ENCODE measurements around the gene BLVRB. TPM values are rescaled to one million over a fixed set of nuclear protein-coding genes. Genes with fewer than 3 reads are reported as not detected.
"Not testable (repeated sequence)": the region's sequence is repeated elsewhere in the genome, so short reads cannot be mapped to it uniquely, and the experiment has no call there.

Gene BLVRB
- polyA plus RNA-seq, 2 of the 4 experiments (the other 2 are of a cell fraction): 202 to 280 TPM

GRCh38 chr19:40457048-40457447 lies 8.5 kb downstream of the BLVRB start:
- peaks cover 4% of the 10 kb centered on the region; the same call in 1 of the 3 replicates for H3K4me1 ChIP-seq
- CTCF ChIA-PET: interaction anchor here (0.6 to 46.6 kb wide), 16 partner anchors 6 to 177 kb away, joined by 3 to 950 read pairs (median 3); partner anchors contain the start of genes BLVRB, PRX and SERTAD1
- no peak for ATAC-seq
- no peak overlapping the region for H3K27ac ChIP-seq
- POLR2A ChIA-PET: interaction anchor here (1.0 to 1.1 kb wide), 2 partner anchors 14 to 31 kb away, joined by 3 to 8 read pairs; no protein-coding TSS in a partner anchor
- 90% methylated on average over 5 of the region's 5 CpGs for WGBS (ENCODE audit: missing lambda C conversion rate)
- no peaks in the 10 kb centered on the region for H3K9me3 ChIP-seq
- no peak overlapping the region for H3K4me2 ChIP-seq
- H3K4me3 ChIP-seq: no peak overlapping the region
- TF ChIP-seq KDM5A (IDR thresholded peaks at IDR 0.05): no peak
- TF ChIP-seq E2F6 (IDR thresholded peaks at IDR 0.05; ENCODE audit: borderline replicate concordance, low read depth): no peak
- no peak for TF ChIP-seq MAFK (IDR thresholded peaks at IDR 0.05; ENCODE audit: partially characterized antibody)
- no peak for TF ChIP-seq RCOR1 (IDR thresholded peaks at IDR 0.05; ENCODE audit: low read depth, low read length)
- TF ChIP-seq TFCP2L1 (CRISPR knock-in tag; IDR thresholded peaks at IDR 0.05): no peak
- TF ChIP-seq, protein P1, sequence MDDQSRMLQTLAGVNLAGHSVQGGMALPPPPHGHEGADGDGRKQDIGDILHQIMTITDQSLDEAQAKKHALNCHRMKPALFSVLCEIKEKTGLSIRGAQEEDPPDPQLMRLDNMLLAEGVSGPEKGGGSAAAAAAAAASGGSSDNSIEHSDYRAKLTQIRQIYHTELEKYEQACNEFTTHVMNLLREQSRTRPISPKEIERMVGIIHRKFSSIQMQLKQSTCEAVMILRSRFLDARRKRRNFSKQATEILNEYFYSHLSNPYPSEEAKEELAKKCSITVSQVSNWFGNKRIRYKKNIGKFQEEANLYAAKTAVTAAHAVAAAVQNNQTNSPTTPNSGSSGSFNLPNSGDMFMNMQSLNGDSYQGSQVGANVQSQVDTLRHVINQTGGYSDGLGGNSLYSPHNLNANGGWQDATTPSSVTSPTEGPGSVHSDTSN (IDR thresholded peaks at IDR 0.05): no peak
- TF ChIP-seq FOXS1 (CRISPR knock-in tag; IDR thresholded peaks at IDR 0.05): no peak
- TF ChIP-seq, protein P2, sequence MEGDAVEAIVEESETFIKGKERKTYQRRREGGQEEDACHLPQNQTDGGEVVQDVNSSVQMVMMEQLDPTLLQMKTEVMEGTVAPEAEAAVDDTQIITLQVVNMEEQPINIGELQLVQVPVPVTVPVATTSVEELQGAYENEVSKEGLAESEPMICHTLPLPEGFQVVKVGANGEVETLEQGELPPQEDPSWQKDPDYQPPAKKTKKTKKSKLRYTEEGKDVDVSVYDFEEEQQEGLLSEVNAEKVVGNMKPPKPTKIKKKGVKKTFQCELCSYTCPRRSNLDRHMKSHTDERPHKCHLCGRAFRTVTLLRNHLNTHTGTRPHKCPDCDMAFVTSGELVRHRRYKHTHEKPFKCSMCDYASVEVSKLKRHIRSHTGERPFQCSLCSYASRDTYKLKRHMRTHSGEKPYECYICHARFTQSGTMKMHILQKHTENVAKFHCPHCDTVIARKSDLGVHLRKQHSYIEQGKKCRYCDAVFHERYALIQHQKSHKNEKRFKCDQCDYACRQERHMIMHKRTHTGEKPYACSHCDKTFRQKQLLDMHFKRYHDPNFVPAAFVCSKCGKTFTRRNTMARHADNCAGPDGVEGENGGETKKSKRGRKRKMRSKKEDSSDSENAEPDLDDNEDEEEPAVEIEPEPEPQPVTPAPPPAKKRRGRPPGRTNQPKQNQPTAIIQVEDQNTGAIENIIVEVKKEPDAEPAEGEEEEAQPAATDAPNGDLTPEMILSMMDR (IDR thresholded peaks at IDR 0.05): no peak
- DNase-seq (ENCODE audit: low read depth in 1 of 2, low spot score in 1 of 2): no peak
- no peak for FAIRE-seq

GRCh38 chr19:40453943-40454342 lies 11.6 kb downstream of the BLVRB start:
- not testable (repeated sequence) for H3K27ac ChIP-seq; ATAC-seq; H3K9me3 ChIP-seq; DNase-seq (ENCODE audit: low read depth in 1 of 2, low spot score in 1 of 2); H3K4me1 ChIP-seq; H3K4me3 ChIP-seq; H3K4me2 ChIP-seq
- ChIA-PET POLR2A (interaction anchor here (0.8 to 2.4 kb wide), 5 partner anchors 9 to 28 kb away, joined by 3 to 13 read pairs (median 4); partner anchors contain the start of genes BLVRB and SERTAD1), CTCF (interaction anchor here (0.9 to 46.6 kb wide), 12 partner anchors 9 to 180 kb away, joined by 3 to 950 read pairs (median 6); partner anchors contain the start of genes BLVRB, PRX, SERTAD1 and SERTAD3)
- FAIRE-seq: peak; percentile 72
- peak in 1 of 2 experiments; percentile 19; a peak in 1 of 4 replicates for TF ChIP-seq CEBPB (IDR thresholded peaks at IDR 0.05)
- WGBS (ENCODE audit: missing lambda C conversion rate): 94% methylated on average over 6 of the region's 6 CpGs

DNA sequence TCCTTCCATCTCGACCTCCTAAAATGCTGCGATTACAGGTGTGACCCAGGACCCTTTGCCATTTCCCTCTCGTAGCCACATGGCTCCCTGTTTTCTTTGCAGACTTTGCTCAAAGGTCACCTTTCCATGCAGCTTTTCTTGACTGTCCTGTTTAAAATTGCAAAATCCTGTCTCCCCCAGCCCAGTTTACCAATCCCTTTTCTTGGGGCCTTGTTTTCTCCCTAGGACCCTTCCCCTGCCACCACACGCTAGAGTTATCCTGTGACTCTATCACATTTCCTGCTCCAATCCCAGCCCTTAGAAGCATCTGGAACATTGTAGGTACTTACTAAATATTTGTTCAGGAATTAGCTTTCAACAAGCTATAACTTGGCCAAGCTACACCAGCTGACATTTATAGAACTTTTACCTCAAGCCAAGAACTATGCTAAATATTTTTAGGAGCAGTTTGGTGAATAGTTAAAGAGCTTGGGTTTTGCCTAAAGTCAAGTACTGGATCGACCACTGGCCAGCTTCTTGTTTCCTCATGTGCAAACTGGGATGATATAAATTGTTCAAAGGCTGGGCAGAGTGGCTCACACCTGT lies 12.3 kb downstream of the BLVRB start:
- POLR2A ChIA-PET: interaction anchor here (0.6 to 2.5 kb wide), 7 partner anchors 8 to 148 kb away, joined by 3 to 13 read pairs (median 4); partner anchors contain the start of genes BLVRB and SERTAD1
- no peaks in the 10 kb centered on the region for H3K9me3 ChIP-seq
- DNase-seq (ENCODE audit: low read depth in 1 of 2, low spot score in 1 of 2) (no peak), ATAC-seq (no peak), FAIRE-seq (peak; percentile 97)
- H3K4me2 ChIP-seq: no peak overlapping the region
- no peak overlapping the region for H3K27ac ChIP-seq
- H3K4me3 ChIP-seq: no peak overlapping the region
- no peaks in the 10 kb centered on the region for H3K4me1 ChIP-seq
- CTCF ChIA-PET: interaction anchor here (0.9 to 46.6 kb wide), 13 partner anchors 8 to 181 kb away, joined by 3 to 950 read pairs (median 6); partner anchors contain the start of genes BLVRB, PRX, SERTAD1 and SERTAD3
- 94% methylated on average over 5 of the region's 5 CpGs for WGBS (ENCODE audit: missing lambda C conversion rate)
- TF ChIP-seq RARB (CRISPR knock-in tag; IDR thresholded peaks at IDR 0.05): no peak
- TF ChIP-seq HMGXB4 (CRISPR knock-in tag; IDR thresholded peaks at IDR 0.05; ENCODE audit: borderline replicate concordance): no peak
- TF ChIP-seq, protein P3, sequence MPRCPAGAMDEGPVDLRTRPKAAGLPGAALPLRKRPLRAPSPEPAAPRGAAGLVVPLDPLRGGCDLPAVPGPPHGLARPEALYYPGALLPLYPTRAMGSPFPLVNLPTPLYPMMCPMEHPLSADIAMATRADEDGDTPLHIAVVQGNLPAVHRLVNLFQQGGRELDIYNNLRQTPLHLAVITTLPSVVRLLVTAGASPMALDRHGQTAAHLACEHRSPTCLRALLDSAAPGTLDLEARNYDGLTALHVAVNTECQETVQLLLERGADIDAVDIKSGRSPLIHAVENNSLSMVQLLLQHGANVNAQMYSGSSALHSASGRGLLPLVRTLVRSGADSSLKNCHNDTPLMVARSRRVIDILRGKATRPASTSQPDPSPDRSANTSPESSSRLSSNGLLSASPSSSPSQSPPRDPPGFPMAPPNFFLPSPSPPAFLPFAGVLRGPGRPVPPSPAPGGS (IDR thresholded peaks at IDR 0.05): no peak
- no peak for TF ChIP-seq CBX2 (IDR thresholded peaks at IDR 0.05; ENCODE audit: borderline replicate concordance, low read depth)
- TF ChIP-seq ZC3H11A (IDR thresholded peaks at IDR 0.05): no peak
- no peak for TF ChIP-seq HOXB5 (CRISPR knock-in tag; IDR thresholded peaks at IDR 0.05)
- no peak for TF ChIP-seq CHD4 (IDR thresholded peaks at IDR 0.05; ENCODE audit: borderline replicate concordance)
- TF ChIP-seq POLR2A (IDR thresholded peaks at IDR 0.05; ENCODE audit: low read length): no peak
- no peak for TF ChIP-seq CHD2 (IDR thresholded peaks at IDR 0.05; ENCODE audit: low read length, partially characterized antibody)
- no peak for TF ChIP-seq SREBF2 (IDR thresholded peaks at IDR 0.05)
- no peak for TF ChIP-seq TFCP2L1 (CRISPR knock-in tag; IDR thresholded peaks at IDR 0.05)
- TF ChIP-seq, protein P2 (IDR thresholded peaks at IDR 0.05): no peak
- no peak for TF ChIP-seq PHF8 (IDR thresholded peaks at IDR 0.05; ENCODE audit: borderline replicate concordance, low read depth)
- TF ChIP-seq POLR2AphosphoS2 (conservative IDR thresholded peaks at IDR 0.05; ENCODE audit: low read length): no peak
- no peak for TF ChIP-seq EHF (CRISPR knock-in tag; IDR thresholded peaks at IDR 0.05)
- TF ChIP-seq NFE2L2 (conservative IDR thresholded peaks at IDR 0.05; ENCODE audit: low read length): no peak
- TF ChIP-seq TP53 (CRISPR knock-in tag; IDR thresholded peaks at IDR 0.05): no peak

All from A549 (cell line).